ENCODE results near the gene CYP3A4.
"Not testable (repeated sequence)": the region's sequence is repeated elsewhere in the genome, so short reads cannot be mapped to it uniquely, and the experiment has no call there.

The CYP3A4 gene

GRCh38 chr7:99751322-99752052 lies 32.5 kb downstream of the CYP3A4 start:
- not testable (repeated sequence) for DNase-seq

DNA sequence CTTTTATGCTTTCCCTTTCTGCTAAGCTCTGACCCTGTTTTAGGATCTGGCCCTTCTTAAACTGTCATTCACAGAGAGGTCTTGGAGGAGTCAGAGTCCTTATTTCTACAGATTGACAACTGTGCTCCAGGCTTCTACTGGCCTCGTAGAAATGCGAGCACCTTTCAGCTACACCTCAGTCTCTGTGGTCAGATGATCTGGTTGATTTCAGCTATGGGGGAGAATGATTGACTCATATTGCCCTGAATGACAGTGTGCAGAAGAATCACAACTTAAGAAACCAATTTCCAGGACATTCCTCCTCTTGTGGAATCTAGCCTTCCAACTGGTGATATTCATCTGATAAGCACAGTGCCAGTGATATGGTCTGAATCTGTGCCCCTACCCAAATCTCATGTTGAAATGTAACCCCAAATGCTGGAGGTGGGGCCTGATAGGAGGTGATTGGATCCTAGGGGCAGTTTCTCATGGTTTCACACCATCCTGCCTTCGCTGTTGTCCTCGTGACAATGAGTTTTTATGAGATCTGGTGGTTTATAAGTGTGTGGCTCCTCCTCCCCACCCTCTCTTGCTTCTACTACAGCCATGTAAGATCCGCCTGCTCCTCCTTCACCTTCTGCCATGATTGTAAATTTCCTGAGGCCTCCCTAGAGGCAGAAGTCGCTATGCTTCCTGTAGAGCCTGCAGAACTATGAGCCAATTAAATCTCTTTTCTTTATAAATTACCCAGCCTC lies 35.0 kb downstream of the CYP3A4 start:
- no peak for DNase-seq

- DNase-seq = not testable (repeated sequence)
Observed at GRCh38 chr7:99746915-99747314, 37.1 kb downstream of the CYP3A4 start.

DNA sequence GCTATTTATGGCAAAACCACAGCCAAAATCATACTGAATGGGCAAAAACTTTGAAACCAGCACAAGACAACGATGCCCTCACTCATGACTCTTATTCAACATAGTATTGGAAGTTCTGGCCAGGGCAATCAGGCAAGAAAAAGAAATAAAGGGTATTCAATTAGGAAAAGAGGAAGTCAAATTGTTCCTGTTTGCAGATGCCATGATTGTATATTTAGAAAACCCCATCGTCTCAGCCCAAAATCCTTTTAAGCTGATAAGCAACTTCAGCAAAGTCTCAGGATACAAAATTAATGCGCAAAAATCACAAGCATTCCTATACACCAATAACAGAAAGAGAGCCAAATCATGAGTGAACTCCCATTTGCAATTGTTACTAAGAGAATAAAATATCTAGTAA lies 38.6 kb downstream of the CYP3A4 start:
- DNase-seq = not testable (repeated sequence)

GRCh38 chr7:99742737-99743394 lies 41.1 kb downstream of the CYP3A4 start:
- no peak for DNase-seq

GRCh38 chr7:99741441-99741795 lies 42.6 kb downstream of the CYP3A4 start:
- DNase-seq = no peak

- no peak for DNase-seq
Observed at GRCh38 chr7:99740573-99741440, 43.2 kb downstream of the CYP3A4 start.

DNA sequence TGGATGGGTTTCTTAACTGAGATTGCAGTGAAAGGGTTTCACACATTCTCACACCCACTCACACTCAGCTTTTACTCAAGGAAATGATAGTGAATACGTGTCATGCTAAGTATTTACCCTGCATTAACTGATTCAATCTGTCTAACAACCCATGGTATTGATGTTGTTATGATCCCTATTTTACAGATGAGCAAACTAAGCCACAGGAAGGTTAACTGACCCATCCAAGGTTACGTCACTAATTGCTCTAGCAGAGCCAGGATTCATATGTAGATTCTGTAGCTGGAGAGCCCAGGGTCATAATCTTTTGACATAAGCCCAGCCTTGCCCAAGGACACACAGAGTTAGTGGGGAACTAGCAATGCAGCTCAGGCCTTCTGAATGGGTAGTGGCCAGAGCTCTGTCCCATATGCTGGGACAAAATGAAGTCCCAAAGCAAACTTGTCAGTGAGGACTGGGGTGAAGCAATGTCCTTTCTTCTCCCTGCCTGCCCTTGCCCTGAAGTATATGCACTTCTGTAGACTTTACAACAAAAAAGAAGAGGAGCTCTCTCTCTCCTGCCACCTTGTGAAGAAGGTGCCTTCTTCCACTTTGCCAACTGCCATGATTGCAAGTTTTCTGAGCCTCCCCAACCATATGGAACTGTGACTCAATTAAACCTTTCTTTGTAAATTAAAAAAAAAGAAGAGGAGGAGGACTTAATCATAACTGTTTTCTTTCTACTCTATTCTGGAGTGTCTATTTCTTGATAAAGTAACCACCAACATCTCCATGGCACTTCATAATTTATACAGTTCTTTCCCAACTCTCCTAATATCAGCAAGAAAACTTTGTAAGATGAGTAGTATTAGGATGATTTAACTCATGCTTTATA lies 44.0 kb downstream of the CYP3A4 start:
- no peak for DNase-seq

GRCh38 chr7:99737726-99738125 lies 46.3 kb downstream of the CYP3A4 start:
- no peak for DNase-seq

DNA sequence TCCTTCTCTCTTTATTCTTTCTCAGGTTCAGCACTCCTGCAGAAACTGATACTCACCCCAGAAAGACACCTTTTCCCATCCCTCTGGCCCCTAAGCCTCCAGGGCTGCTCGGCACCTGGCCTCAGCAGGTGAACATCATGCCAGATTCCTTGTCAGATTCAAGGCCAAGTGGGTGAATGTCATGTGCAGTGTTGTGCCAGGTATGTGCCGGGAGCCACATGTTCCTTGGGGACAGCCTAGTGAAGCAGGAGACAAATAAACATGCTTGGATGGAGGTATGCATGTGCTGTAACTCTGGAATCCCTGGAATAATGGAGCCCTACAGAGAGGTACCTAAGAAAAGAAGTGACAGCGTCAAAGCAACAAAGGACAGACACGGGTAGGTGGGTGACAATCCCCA lies 47.3 kb downstream of the CYP3A4 start:
- not testable (repeated sequence) for DNase-seq

- no peak for DNase-seq
Observed at GRCh38 chr7:99734987-99735386, 49.0 kb downstream of the CYP3A4 start, which contains the start of gene CYP3A7. Gene CYP3A7 (minus strand): TSS chr7:99735196. CDS start chr7:99735093, 103 bp downstream.

- DNase-seq = no peak
Observed at GRCh38 chr7:99733448-99733847, 50.5 kb downstream of the CYP3A4 start.

DNA sequence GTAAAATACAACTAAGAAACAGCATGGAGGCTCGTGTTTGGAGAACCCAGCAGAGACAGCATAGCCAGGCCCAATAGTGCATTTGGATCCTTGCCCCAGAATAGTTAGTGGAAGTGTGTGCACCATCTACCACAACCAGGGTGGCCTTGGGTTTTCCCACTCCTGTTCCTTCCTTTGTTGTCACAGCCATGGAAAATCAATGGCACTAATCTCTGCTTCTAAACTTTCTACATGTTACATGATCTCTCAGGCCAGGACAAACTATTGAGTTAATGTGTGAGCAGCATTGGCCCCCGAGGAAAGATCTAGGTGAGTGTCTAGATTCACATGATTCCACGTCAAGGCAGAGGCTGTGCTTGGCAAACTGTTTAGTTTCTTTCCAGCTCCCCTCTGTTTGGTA lies 51.0 kb downstream of the CYP3A4 start:
- DNase-seq = no peak

DNA sequence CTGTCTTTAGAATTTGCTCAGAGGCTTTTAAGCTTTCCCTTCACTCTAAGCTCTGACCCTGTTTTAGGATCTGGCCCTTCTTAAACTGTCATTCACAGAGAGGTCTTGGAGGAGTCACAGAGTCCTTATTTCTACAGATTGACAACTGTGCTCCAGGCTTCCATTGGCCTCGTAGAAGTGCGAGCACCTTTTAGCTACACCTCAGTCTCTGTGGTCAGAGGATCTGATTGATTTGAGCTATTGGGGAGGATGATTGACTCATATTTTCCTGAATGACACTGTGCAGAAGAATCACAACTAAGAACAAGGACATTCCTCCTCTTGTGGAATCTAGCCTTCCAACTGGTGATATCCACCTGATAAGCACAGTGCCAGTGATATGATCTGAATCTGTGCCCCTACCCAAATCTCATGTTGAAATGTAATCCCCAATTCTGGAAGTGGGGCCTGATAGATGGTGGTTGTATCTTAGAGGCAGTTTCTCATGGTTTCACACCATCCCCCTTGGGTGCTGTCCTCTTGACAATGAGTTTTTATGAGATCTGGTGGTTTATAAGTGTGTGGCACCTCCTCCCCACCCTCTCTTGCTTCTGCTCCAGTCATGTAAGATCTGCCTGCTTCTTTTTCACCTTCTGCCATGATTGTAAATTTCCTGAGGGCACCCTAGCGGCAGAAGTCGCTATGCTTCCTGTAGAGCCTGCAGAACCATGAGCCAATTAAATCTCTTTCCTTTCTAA lies 52.2 kb downstream of the CYP3A4 start:
- no peak for DNase-seq

GRCh38 chr7:99730992-99731391 lies 53.0 kb downstream of the CYP3A4 start:
- DNase-seq = no peak

- no peak for DNase-seq
Observed at GRCh38 chr7:99730238-99730810, 53.7 kb downstream of the CYP3A4 start.

- no peak for DNase-seq
Observed at GRCh38 chr7:99729486-99730237, 54.3 kb downstream of the CYP3A4 start.

GRCh38 chr7:99728615-99729014 lies 55.4 kb downstream of the CYP3A4 start:
- no peak for DNase-seq

GRCh38 chr7:99723201-99723600 lies 60.8 kb downstream of the CYP3A4 start:
- not testable (repeated sequence) for DNase-seq

Measured in NCI-H774 (cell line).